ENCODE results near the gene CMPK2. TPM values are rescaled to one million over a fixed set of nuclear protein-coding genes. Genes with fewer than 3 reads are reported as not detected.

CMPK2 gene
- total and polyA plus RNA-seq, 10 of the 15 experiments (the other 5 are each of a cell fraction or from before 2014, with no cell fraction given) = 0.50 to 5.6 (median 3.2) TPM

DNA sequence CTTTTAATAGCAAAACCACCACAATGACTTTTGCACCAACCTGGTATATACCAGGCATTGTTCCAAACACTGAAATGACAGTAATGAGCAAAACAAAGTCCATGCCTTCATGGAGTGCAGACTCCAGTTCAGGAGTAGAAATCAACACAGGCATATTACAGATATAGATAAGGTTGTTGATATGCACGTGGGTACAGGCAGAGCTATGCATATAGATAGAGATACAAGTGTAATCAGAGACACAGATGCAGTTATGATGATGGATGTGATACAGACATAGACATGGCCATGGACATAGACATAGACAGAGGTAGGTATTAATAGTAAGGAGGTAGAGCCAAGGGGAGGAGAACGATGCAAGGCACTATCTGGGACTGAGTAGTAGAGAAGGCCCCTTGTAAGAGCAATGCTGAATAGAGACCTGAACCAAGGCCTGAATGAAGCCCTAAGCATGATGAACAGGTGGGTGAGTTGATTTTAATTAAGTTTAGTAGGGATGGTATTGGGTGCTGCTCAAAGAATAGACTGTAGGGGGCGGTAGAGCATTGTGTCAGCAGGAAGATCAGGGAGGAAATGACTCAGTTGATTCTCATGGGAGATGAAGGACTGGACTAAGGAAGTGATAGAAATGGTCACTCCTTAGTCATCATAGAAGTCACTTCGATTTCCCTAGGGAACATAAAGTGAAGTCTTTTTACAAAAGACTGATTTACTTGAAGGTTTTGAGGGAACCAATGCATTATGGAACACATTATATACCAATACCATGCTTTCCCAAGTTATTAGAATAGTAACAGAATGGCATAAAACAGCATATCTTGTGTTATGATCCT is 39.4 kb downstream of the CMPK2 start (continued):
- TF ChIP-seq, protein P1, sequence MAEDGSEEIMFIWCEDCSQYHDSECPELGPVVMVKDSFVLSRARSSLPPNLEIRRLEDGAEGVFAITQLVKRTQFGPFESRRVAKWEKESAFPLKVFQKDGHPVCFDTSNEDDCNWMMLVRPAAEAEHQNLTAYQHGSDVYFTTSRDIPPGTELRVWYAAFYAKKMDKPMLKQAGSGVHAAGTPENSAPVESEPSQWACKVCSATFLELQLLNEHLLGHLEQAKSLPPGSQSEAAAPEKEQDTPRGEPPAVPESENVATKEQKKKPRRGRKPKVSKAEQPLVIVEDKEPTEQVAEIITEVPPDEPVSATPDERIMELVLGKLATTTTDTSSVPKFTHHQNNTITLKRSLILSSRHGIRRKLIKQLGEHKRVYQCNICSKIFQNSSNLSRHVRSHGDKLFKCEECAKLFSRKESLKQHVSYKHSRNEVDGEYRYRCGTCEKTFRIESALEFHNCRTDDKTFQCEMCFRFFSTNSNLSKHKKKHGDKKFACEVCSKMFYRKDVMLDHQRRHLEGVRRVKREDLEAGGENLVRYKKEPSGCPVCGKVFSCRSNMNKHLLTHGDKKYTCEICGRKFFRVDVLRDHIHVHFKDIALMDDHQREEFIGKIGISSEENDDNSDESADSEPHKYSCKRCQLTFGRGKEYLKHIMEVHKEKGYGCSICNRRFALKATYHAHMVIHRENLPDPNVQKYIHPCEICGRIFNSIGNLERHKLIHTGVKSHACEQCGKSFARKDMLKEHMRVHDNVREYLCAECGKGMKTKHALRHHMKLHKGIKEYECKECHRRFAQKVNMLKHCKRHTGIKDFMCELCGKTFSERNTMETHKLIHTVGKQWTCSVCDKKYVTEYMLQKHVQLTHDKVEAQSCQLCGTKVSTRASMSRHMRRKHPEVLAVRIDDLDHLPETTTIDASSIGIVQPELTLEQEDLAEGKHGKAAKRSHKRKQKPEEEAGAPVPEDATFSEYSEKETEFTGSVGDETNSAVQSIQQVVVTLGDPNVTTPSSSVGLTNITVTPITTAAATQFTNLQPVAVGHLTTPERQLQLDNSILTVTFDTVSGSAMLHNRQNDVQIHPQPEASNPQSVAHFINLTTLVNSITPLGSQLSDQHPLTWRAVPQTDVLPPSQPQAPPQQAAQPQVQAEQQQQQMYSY (CRISPR knock-in tag; IDR thresholded peaks at IDR 0.05) = no peak

DNA sequence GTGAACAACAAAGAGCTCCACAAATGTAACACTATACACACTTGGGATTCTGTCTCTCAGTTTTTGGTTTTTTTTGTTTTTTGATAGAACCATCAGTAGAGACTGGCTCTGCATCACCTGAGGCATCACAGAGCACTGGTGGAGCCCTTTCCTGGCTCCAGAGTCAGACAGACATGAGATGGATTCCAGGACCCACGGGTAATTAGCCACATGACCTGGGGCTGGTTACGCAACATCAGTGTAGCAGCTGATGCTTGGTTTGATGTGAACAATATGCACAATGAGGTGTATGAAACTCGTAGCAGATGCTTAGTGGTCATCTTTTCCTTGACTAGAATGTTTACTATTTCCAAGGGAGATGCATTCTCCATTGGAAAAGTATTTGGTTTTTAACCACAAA is 40.7 kb downstream of the CMPK2 start:
- DNase-seq (ENCODE audit: low read depth, low spot score) = no peak
- no peak overlapping the region for H3K4me2 ChIP-seq (ENCODE audit: control insufficient read depth, insufficient read depth)
- in situ Hi-C loops (cut with MboI) (no loop called here), intact Hi-C loops (cut with micrococcal nuclease; ENCODE audit: unreplicated experiment) (loop anchor here (5.0 kb wide), 1 partner anchor 257 kb away; no protein-coding TSS in a partner anchor)
- POLR2A ChIA-PET = no interaction called here
- no TSS peak for BruUV-seq (replicated peaks)
- no peaks in the 10 kb centered on the region for H3K36me3 ChIP-seq (ENCODE audit: control insufficient read depth in 2 of 2, insufficient read depth in 2 of 2, low read length in 1 of 2)
- no peak overlapping the region for H3K27ac ChIP-seq (ENCODE audit: control insufficient read depth, insufficient read depth)
- WGBS (ENCODE audit: insufficient coverage, insufficient replicate concordance, low lambda C conversion rate, missing lambda C conversion rate) = 33% methylated on average over 3 of the region's 3 CpGs
- no peaks in the 10 kb centered on the region for H3K27me3 ChIP-seq (replicated peaks in 1 of 2; ENCODE audit: control insufficient read depth in 2 of 2, insufficient read depth in 2 of 2, low read length in 1 of 2)
- FAIRE-seq = no peak
- H3K4me3 ChIP-seq = no peak overlapping the region
- H4K20me1 ChIP-seq (ENCODE audit: control insufficient read depth, insufficient read depth) = no peaks in the 10 kb centered on the region
- no peaks in the 10 kb centered on the region for H3K79me2 ChIP-seq (ENCODE audit: control insufficient read depth, insufficient read depth, low read length)
- TF ChIP-seq NRF1 (conservative IDR thresholded peaks at IDR 0.05; ENCODE audit: low read depth, low read length) (no peak), POLR2AphosphoS2 (IDR thresholded peaks at IDR 0.05; ENCODE audit: low read depth, low read length) (no peak)
- TF ChIP-seq, protein P2, sequence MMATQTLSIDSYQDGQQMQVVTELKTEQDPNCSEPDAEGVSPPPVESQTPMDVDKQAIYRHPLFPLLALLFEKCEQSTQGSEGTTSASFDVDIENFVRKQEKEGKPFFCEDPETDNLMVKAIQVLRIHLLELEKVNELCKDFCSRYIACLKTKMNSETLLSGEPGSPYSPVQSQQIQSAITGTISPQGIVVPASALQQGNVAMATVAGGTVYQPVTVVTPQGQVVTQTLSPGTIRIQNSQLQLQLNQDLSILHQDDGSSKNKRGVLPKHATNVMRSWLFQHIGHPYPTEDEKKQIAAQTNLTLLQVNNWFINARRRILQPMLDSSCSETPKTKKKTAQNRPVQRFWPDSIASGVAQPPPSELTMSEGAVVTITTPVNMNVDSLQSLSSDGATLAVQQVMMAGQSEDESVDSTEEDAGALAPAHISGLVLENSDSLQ (IDR thresholded peaks at IDR 0.05) = no peak
- no peak for ATAC-seq
- RAD21 ChIA-PET (ENCODE audit: unreplicated experiment) = no interaction called here
- SMC1A ChIA-PET (ENCODE audit: uncharacterized antibody, unreplicated experiment) = interaction anchor here (0.9 kb wide), 1 partner anchor 230 kb away, joined by 3 read pairs; no protein-coding TSS in a partner anchor
- CTCF ChIA-PET = interaction anchor here (0.6 to 4.1 kb wide), 7 partner anchors 41 to 391 kb away, joined by 3 to 19 read pairs (median 4); partner anchors contain the start of genes CMPK2 and RNF144A
- H3K9me3 ChIP-seq (replicated peaks; ENCODE audit: control insufficient read depth, insufficient read depth, low read length) = no peaks in the 10 kb centered on the region; the same call in 2 of the 3 replicates
- no peak overlapping the region for H2AFZ ChIP-seq (ENCODE audit: control insufficient read depth, low read depth, low read length)
- H3K4me1 ChIP-seq (ENCODE audit: control insufficient read depth, insufficient read depth, low read length) = no peaks in the 10 kb centered on the region
- H3K9ac ChIP-seq (ENCODE audit: control insufficient read depth, insufficient read depth, low read length) = no peak overlapping the region

Data from GM12878 (cell line).